GM18870 (cell line): ENCODE results near the gene DRAXIN.

Experiments used
- ATAC-seq: cut with Tn5 transposase; IDR thresholded peaks from one replicate; pipeline ENCODE4 v1.9.1; 2021; ENCODE audit warnings: moderate library complexity; ENCODE audit not compliant: unreplicated experiment

DRAXIN gene

GRCh38 chr1:11684070-11684469 is 7.4 kb upstream of the DRAXIN start:
- ATAC-seq: no peak

- ATAC-seq: no peak
Measured at GRCh38 chr1:11685210-11685752, 6.2 kb upstream of the DRAXIN start.

GRCh38 chr1:11688506-11688905 is 3.0 kb upstream of the DRAXIN start:
- no peak for ATAC-seq

GRCh38 chr1:11690397-11691301 is 861 bp upstream of the DRAXIN start:
- ATAC-seq: no peak

GRCh38 chr1:11691928-11692711 is 610 bp downstream of the DRAXIN start:
- ATAC-seq: no peak

GRCh38 chr1:11693024-11693590 is 1.6 kb downstream of the DRAXIN start:
- ATAC-seq: no peak

GRCh38 chr1:11693917-11694316 is 2.4 kb downstream of the DRAXIN start:
- ATAC-seq: no peak

- ATAC-seq: no peak
Measured at GRCh38 chr1:11695861-11696260, 4.4 kb downstream of the DRAXIN start.

GRCh38 chr1:11697188-11697892 is 5.8 kb downstream of the DRAXIN start:
- no peak for ATAC-seq

GRCh38 chr1:11697893-11698210 is 6.3 kb downstream of the DRAXIN start:
- no peak for ATAC-seq

GRCh38 chr1:11700601-11701467 is 9.3 kb downstream of the DRAXIN start:
- no peak for ATAC-seq

- ATAC-seq: no peak
Measured at GRCh38 chr1:11701551-11701961, 10.0 kb downstream of the DRAXIN start.

- ATAC-seq: no peak
Measured at GRCh38 chr1:11701981-11702803, 10.7 kb downstream of the DRAXIN start.

GRCh38 chr1:11703357-11704193 is 12.1 kb downstream of the DRAXIN start:
- ATAC-seq: no peak

- ATAC-seq: no peak
Measured at GRCh38 chr1:11704194-11704529, 12.7 kb downstream of the DRAXIN start.

- ATAC-seq: no peak
Measured at GRCh38 chr1:11704691-11705475, 13.4 kb downstream of the DRAXIN start.

GRCh38 chr1:11705596-11705995 is 14.1 kb downstream of the DRAXIN start:
- no peak for ATAC-seq

GRCh38 chr1:11706292-11706691 is 14.8 kb downstream of the DRAXIN start:
- no peak for ATAC-seq
